Fibroblast of gingiva (primary cell): Measurements from ENCODE around the gene SLC6A8.
"Not testable (repeated sequence)": the region's sequence is repeated elsewhere in the genome, so short reads cannot be mapped to it uniquely, and the experiment has no call there.

ENCODE experiments used
- DNase-seq: peaks from one replicate; pipeline ENCODE4 v3.0.0-alpha.2; 2011; ENCODE audit warnings: low read depth

Gene SLC6A8

DNA sequence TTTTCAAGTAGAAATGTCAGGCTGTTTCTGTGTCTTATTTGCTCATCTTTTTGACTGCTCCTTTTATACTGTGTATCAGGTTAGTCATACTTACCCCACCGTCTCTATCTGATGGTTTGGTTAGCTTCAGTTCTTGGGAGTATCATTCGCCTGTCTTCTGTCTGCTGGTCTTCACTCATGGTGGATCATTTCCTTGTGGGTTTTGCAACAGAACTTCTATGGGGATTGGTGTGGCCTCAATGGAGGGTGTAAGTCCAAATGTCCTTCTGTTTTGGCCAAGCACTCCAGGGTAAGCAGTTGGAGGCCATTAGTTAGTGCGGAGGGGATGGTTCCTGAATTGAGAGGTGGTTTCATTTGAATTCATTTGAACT, 44.1 kb downstream of the SLC6A8 start:
- no peak for DNase-seq

DNA sequence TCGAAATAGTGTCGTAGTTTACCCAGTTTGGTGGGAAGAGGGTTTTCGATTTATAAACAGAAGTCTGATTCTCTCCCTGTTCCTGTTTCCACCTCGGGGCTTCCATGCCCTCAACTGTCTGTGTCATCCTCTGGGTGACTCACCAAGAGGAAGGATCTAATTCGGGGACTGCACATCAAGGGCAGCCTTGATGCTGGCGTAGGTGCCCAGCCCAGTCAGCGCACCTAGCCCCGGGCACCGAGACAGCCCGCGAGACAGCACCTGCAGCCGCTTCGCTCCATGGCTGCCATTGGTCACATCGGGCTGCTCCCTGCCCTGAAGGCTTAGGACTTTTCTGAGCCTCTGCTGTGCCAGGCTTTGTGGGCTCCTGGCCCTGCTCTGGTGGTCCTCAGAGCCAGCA, 44.7 kb downstream of the SLC6A8 start:
- no peak for DNase-seq

DNA sequence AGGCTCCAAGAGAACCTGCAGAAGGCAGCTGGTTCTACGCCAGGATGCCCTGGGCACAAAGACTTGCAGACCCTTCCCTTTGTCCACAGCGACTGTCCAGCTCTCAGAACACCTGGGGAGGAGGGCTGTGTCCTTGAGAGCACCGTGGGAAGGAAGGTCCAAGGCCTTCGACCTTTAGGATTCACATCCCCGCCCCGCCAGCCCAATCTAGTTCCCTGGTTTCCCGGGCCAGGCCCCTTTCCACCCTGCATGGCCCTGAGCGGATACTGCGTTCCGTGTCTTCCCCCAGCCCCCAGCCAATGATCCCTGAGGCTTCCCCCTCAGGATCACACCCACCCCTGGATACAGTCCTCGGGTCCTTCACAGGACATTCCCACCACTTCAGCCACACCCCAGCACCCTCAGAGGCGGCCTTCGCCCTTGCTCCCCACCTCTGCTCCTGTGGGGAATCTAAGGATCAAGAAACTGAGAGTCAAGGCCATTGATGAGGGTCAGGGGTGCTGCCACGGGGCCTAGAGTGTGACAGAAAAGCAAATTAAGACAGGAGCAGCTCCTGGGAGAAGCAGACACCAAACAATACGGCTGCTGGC, 46.0 kb downstream of the SLC6A8 start:
- DNase-seq = no peak

DNA sequence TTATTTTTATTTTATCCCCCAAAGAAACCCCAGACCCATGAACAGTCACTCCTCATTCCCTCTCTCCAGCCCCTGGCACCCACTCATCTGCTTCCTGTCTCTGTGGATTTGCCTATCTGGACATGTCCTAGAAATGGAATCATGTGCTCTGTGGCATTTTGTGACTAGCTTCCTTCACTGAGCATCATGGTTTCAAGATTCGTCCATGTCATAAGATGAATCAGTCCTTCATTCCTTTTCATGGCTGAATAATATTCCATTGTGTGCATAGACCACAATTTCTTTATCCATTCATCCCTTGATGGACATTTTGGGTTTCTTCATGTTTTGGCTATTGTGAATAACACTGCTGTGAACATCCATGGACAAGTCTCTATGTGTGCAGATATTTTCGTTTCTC, 47.1 kb downstream of the SLC6A8 start:
- DNase-seq = no peak

DNA sequence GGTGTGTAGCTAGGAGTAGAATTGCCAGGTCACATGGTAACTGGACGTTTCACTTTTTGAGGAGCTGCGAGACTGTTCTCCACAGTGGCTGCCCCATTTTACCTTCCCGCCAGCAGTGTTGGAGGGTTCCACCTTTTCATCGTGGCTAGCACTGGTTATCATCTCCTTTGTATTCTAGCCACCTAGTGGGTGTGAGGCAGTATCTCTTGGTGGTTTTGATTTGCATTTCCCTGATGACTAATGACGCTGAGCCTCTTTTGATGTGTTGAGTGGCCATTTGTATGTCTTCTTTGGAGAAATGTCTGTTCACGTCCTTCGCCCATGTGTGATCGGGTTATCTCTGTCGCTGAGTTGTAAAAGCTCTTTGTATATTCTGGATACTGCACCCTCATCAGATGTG, 47.5 kb downstream of the SLC6A8 start:
- no peak for DNase-seq

DNA sequence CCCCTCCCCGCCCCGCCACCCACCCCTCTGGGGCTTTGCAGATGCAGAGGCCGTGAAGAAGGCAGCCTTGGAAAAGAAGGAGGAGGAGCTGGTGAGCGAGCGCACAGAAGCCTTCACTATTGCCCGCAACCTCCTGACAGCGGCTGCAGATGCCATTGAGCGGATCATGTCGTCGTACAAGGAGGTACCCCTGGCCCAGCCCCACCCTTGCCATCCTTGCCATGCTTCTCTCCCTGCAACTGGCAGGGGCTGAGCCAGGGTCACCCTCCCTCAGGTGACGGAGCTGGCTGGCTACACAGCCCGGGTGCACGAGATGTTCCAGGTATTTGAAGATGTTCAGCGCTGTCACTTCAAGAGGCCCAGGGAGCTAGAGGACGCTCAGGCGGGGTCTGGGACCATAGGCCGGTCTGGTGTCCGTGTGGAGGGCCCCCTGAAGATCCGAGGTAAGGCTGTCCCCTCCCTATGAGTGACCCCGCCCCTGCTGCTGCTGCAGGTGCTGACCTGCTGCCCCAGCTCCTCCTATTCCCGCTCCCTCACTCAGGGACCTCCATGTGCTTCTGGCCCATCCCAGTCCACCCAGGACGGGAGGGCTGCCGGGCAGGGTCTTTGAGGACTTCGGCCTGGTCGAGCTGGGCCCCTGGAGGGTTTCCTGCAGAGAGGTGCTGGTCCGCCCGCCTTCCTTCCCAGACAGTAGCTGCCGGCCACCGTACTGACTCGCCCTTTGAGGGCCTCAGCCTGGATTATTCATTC, 48.5 kb downstream of the SLC6A8 start:
- no peak for DNase-seq

DNA sequence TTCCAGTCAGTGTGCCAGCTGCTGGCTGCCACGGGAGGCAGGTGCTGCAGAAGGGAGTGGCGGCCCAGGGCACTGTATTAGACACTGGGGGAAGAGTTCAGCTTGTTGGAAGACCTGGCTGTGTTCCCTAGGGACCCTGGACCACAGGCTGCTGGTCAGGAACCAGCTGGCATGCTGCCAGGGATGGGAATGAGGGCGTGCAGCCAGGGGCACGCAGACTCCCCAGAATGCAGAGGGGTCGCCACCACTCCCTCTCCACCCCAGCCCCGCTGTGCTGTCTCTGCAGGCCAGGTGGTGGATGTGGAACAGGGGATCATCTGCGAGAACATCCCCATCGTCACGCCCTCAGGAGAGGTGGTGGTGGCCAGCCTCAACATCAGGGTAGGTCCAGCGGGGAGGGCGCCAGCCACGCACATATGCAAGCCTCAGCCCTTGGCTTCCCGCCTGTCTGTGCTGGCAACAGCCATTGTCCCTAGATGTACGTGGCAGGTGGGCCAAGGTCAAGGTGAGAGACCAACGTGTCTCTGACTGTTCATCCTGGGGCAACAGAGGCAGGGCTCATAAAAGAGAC, 49.2 kb downstream of the SLC6A8 start:
- no peak for DNase-seq

DNA sequence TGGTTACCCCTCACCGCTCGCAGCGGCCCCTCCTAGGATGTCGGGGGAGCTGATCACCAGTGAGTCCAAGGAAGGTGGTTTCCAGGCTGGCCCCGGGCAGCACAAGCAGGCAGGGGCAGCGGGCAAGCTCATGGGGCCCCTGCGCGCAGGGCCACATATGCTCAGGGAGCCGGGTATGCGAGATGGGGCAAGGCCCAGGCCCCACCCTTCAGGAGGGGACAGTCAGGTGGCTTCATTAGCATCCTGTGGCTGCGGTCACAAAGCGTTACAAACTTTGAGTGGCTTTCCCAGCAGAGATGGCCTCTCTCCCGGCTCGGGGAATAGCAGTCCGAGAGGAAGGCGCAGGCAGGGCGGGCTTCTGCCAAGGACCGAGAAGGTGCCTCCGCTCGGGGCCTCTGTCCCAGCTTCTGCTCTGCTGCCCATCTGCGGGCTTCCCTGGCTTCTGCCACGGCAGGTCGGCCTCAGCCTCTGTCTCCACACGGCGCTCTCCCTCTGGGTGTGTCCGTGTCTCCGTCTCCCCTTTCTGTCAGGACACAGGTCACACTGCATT, 50.4 kb downstream of the SLC6A8 start:
- no peak for DNase-seq

DNA sequence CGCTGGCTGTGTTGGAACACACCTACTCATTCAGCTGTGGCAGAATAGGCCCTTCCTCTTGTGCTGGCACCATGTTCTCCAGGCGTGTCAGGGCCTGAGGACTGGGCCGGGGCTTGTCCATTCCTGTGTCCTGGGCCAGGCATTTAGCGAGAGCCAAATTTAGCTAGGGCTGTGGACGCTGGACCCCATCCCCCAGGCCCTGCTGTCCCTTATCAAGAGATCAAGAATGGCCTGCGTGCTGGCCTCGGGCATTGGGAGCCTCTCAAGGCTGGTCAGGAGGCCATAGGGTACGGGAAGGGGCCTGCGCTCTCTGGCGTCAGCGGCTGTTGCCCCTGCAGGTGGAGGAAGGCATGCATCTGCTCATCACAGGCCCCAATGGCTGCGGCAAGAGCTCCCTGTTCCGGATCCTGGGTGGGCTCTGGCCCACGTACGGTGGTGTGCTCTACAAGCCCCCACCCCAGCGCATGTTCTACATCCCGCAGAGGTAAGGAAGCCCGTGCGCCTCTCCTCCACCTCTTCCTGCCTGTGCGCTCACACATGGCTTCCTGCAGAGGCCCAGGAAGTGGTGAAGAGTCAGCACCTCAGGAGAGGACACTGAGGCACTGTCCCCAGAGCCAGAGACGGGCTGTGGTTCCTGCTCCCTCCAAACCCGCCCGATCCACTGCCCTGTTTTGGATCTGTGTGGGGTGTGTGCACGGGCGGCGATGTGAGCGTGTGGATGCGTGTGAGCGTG, 52.2 kb downstream of the SLC6A8 start:
- no peak for DNase-seq

DNA sequence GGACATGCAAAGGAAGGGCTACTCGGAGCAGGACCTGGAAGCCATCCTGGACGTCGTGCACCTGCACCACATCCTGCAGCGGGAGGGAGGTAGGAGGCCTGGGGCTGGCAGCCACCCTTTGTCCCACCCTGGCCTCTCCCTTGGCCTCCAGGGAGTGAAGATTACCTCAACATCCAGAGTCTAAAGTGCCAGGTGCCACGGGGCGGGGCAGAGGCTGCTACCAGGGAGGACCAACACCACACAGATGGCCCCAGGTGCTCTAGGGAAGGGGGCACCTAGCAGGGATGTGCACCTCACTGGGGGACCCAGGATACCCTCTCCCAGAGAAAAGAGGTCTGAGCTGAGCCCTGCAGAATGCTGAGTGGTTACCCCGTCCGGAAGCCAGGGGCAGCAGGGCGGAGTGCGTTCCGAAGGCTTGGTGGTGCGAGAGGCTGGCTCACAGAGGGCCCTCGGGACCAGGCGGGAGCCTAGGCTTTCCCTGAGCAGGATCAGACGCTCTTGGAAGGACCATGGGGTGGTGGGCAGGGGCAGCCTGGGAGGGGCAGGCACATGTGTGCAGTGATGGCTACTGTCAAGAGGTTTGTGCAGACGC, 53.0 kb downstream of the SLC6A8 start:
- DNase-seq = no peak

DNA sequence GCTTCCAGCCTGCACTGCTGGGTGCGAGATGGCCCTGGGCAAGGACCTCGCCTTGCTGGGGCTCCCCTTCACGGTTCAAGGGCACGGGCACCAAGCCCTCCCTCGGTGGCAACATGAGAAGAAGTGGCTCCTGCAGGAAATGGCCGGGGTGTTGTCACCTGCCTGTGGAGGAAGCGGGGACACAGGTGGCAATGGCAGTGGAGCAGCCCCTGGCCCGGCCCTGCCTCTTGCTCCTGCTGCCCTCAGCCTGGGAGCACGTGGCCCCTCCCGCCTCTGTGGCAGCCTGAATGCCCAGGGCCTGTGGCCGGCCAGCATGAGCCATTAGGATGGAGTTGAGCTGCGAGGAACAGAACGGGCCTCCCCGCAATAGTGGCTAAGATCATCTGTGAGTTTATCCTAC, 53.7 kb downstream of the SLC6A8 start:
- DNase-seq = no peak

DNA sequence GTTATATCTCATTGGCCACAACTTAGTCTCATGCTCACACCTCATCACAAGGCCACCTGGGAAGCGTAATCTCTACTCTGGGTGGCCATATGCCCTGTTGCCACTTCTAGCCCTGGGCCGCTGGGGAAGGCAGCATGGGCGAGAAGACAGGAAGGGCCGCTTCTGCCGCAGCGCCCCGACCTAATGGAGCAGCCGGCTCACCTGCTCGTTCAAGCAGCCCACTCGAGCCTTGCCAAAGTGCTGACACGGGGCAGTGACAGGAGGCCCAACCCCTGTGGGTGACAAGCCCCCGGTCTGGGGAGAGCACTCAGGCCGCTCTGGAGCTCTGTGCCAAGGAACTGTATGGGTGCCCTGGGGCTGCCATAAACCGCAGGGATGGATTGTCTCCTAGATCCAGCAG, 54.4 kb downstream of the SLC6A8 start:
- DNase-seq = not testable (repeated sequence)

DNA sequence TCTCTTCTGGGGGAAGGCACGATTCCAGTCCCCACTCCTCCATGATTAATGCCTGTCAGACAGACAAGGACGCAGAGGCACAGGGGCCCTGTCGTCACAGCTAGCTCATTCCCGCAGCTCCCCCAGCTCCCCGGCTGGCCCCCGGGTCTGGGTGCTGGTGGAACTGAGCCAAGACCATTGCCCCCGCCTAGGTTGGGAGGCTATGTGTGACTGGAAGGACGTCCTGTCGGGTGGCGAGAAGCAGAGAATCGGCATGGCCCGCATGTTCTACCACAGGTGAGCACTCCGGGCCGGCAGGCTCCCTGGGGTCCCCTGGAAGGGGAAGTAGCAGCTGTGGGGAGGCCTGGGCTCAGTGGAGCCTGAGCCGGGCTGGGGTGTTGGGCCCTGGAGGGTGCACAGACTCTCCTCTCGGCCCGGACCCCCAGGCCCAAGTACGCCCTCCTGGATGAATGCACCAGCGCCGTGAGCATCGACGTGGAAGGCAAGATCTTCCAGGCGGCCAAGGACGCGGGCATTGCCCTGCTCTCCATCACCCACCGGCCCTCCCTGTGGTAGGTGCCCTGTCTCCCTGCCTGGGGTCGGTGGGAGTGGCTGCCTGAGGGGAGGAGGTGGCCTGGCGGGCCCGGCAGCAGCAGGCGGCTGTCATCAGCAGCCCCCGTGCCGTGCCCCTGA, 55.2 kb downstream of the SLC6A8 start:
- not testable (repeated sequence) for DNase-seq

DNA sequence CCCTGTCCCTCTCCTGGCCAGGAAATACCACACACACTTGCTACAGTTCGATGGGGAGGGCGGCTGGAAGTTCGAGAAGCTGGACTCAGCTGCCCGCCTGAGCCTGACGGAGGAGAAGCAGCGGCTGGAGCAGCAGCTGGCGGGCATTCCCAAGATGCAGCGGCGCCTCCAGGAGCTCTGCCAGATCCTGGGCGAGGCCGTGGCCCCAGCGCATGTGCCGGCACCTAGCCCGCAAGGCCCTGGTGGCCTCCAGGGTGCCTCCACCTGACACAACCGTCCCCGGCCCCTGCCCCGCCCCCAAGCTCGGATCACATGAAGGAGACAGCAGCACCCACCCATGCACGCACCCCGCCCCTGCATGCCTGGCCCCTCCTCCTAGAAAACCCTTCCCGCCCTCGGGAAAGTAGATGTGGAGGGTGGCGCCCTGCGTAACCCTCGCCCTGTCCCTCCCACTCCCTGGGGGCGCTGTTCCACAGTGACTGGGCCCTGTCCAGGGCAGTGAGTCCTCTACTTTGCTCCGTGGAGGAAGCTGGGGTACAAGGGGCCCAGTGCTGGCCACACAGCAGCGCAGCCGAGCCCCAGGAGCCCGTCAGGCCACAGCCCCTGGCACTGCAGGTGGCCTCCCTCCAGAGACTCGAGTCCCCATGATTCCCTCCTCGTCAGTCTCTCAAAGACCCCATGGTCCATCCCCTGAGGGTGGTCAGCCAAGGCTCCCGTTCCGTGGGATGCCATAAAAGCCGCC, 55.9 kb downstream of the SLC6A8 start:
- peak; percentile 24 for DNase-seq

DNA sequence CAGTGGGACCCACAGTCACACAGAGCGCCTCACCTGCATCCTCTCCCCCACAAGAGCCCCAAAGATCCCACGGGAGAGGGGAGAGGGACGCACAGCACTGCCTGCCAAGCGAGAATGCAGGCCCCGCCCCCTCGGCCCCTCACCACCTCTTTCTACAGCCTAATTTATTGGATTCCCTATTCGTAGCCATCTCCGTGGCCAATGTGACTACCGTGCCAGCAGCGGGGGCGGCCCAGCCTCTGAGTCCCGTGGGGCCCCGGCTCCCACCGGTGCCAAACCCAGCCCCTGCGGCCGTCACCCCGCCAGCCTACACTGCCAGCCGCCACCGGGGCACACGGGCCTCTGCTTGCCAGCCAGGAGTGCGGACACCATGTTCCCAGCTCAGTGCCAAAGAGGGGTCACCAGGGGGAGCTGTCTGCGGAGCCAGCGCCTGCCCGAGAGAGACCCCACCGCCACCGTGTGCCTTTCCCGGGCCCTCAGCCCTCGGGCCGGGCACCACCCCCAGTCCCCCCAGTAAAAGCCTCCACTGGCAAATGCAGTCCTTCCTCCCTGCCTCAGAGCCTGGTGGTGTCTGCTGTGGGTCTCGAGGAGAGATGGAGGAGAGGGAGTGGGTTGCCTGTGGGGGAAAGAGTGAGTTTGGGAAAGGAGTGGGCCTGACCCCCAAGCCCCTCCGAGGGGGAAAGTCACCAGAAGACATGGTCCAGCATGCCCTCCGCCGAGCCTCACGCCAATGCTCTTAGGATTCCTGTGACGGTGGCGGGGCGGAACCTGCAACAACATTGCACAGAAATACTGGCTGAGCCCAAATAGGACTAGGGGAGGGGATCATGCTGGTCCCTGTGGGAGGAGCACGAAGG, 56.7 kb downstream of the SLC6A8 start:
- no peak for DNase-seq

DNA sequence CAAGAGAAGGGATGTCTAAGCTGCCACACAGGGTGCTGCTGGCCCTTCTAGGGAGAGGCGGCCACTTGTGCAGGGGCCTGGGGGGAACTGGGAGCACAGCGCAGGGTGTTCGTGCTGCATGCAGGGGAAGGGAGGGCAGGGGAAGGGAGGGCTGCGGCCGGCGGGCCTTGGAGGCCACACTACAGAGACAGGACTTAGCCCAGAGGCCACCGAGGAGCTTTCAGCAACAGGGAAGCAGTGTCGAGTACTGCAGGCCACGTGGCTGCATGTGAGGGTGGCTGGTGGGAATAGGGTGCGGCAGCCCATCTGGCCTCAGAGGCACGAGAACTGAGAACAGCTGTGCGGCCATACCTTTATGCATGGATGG, 57.3 kb downstream of the SLC6A8 start:
- DNase-seq = not testable (repeated sequence)
